HG03457 (cell line): ENCODE results near the gene PVALB.

Source experiments
- ATAC-seq: cut with Tn5 transposase; IDR thresholded peaks from one replicate; pipeline ENCODE4 v1.9.1; 2021; ENCODE audit warnings: moderate number of reproducible peaks; ENCODE audit not compliant: unreplicated experiment

PVALB gene, protein sequence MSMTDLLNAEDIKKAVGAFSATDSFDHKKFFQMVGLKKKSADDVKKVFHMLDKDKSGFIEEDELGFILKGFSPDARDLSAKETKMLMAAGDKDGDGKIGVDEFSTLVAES

GRCh38 chr22:36816636-36817524, at the start of gene PVALB:
Gene PVALB (minus strand): TSS chr22:36817035. CDS start chr22:36817005, 30 bp downstream.
- ATAC-seq = no peak

DNA sequence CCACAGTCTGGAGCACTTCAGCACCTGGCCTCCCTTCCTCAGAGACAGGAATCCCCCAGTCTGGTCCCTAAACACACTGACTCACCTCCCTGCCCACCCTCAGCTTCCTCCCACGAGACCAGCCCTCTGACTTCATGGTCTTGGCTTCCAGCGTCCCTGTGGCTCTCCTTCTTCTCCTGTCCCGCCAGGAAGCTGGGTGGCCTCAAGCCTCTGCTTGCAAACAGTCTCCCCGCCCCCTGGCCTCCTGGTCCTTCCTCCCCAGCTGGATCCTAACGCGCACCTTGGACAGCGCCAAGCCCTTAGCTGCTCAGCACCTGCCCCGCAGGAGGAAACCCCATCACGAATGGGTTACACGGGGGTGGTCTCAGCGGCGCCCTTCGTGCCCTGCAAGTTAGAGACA, 48.5 kb upstream of the PVALB start:
- no peak for ATAC-seq

DNA sequence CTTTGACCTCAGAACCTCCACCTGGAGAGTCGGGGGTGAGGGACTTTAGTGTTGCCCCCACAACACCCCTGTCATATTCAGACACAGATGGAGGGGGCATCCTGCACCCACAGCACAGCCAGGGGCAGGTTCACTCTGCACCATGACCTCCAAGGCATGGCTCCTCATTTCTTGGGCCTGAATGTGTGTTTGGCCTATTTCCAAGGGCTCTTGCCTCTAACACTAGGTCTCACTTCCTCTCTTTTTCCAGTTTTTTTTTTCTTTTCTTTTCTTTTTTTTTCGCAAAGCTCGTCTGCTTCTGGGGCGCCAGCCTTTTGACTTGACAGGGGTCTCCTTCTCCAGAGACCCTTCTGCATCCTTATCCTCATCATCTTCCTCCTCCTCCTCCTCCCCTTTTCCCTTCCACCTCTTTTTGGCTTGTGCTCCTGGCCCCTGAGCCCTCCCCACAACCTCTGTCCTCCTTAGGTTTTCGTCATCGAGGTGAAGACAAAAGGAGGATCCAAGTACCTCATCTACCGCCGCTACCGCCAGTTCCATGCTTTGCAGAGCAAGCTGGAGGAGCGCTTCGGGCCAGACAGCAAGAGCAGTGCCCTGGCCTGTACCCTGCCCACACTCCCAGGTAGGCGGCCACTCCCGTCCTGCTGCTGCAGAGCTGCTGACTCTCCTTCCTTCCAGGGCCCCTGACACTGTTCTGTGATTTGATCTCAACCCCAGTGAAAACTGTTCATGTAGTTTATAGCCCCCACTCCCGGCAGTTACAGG, 47.8 kb upstream of the PVALB start:
- no peak for ATAC-seq

DNA sequence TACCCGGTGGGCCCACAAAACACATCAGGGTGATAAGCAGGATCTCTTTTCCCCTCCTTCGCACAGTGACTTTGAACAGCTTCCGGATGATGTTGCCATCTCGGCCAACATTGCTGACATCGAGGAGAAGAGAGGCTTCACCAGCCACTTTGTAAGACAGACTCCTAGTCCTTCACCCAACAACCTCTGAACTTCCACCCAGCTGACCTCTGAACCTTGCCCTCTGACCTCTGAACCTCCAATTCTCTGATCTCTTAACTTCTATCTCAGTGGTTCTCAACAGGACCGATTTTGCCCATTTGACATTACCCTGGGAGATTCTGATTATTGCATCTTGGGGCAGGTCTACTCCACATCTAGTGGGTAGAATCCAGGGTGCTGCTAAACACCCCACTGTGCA, 47.1 kb upstream of the PVALB start:
- no peak for ATAC-seq

- ATAC-seq = no peak
These were observed 46.4 kb upstream of the PVALB start for GRCh38 chr22:36863281-36863680.

GRCh38 chr22:36862251-36863242, 45.7 kb upstream of the PVALB start:
- no peak for ATAC-seq

DNA sequence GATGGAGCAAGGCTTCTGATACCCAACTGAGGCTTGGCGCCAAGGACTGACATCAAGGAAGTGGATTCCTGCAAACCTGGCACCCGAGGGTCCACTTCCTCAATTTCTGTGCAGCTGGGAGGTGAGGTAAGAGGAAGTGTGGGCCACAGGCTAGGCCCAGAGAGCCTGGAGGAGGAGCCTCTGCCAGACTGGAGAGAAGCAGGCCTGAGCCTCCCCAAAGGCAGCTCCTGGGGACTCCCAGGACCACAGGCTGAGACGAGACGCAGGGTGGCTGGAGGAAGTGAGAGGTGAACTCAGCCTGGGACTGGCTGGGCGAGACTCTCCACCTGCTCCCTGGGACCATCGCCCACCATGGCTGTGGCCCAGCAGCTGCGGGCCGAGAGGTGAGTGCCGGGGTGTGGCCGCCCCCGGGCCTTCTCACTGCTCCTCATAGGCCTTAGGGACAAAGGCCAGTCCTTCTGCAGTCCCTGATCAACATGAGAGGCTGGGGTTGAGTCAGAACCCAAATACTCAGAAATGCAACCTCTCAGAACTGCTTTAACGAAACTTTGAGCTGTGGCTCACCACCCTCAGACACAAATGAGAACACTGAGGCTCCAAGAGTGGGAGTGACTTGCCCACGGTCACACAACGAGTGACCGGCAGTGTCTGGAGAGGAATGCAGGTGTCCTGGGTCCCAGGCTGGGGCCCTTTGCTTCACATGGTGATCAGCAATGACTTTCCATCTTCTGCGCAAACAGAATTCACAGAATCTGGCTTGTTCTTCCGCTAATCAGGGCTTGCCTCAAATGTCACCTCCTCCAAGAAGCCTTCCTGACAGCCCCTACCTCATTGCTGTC, 44.2 kb upstream of the PVALB start, which contains the start of gene NCF4:
Gene NCF4 (plus strand): TSS at position 186 of the 839 bp plus-strand sequence. CDS start 166 bp downstream, at position 352.
- ATAC-seq = peak; percentile 45

- no peak for ATAC-seq
These were observed 43.6 kb upstream of the PVALB start for GRCh38 chr22:36860438-36860820.

DNA sequence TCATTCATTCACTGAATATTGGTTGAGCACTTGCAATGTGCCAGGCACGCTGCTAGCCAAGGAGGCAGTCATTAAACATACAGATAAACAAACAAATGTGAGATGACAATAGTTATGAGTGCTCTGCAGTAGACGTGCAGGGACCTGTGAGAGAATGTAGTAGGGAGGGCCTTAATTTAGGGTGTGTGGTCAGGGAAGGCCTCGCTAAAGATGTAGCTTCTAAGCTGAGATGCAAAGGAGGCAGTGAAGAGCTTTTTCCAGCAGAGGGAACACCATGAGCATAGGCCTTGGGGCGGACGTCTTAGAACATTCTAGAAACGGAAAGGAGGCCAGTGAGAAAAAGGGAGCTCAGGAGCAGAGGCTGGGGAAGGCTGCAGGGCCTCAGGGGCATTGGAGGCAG, 43.2 kb upstream of the PVALB start:
- no peak for ATAC-seq

DNA sequence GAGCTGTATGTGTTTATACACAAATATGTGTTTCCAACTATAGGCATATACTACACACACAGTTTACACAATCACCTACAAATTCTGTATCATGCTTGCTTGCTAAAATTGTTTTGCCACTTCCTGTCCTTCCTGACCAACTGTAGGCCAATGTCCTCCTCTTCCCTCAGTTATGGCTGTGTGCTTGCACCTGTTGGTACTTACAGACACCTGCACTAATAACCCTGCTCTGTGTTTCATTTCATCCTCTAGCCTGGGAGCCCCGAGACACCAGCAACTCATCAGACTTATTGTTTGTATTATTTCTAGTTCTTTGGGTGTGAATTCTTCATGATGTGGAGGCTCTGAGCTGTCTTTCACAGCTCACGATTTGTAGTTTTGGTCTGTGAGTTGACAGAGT, 42.1 kb upstream of the PVALB start:
- ATAC-seq = no peak

GRCh38 chr22:36858156-36858555, 41.3 kb upstream of the PVALB start:
- ATAC-seq = no peak

GRCh38 chr22:36856792-36857135, 39.9 kb upstream of the PVALB start:
- ATAC-seq = no peak

DNA sequence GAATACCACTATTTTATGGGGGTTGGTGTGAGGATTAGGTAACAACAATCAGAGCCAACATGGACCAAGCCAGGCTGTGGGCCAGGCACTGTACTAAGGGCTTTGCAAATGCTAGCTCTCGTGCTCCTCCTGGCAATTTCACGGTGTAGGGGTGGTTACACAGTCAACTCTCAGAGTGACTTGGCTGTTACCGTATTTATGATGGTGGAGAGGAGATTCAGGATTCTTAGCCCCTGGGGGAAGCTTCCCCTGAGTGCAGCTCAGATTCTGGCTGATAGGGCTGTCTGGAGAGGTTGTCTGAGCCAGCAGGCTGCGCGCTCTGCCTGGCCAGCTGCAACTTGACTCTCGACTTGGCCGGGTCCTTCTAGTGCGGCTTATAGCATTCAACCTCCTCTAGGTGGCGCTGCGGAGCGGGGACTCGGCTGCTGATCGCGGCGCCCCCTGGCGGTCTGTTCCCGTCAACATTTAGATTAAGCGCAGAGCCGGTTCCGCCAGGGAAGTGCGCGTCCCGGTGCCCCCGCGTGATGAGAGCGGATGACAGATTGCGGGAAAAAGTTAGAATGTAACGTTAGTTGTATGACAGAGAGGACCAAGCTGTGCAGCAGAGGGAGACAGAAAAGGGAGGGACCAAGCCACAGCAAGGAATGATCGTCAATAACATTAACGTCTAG, 39.4 kb upstream of the PVALB start:
- ATAC-seq = no peak

DNA sequence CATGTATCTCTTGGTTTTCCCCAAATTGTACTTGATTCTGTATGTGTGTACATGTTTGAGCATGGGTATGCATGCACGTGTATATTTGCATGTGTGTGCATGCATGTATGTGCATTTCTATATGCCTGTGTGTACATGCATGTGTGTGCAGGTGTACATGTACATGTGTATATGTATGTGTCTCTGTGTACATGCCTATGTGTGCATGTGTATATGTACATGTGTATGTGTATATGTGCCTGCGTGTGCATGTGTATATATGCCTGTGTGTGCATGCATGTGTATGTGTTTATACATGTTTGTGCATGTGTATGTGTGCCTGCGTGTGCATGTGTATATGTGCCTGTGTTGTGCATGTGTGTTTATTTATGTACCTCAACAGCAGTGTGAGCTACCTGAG, 38.6 kb upstream of the PVALB start:
- no peak for ATAC-seq

- no peak for ATAC-seq
These were observed 36.7 kb upstream of the PVALB start for GRCh38 chr22:36853407-36854099.

GRCh38 chr22:36852056-36852973, 35.5 kb upstream of the PVALB start:
- no peak for ATAC-seq

DNA sequence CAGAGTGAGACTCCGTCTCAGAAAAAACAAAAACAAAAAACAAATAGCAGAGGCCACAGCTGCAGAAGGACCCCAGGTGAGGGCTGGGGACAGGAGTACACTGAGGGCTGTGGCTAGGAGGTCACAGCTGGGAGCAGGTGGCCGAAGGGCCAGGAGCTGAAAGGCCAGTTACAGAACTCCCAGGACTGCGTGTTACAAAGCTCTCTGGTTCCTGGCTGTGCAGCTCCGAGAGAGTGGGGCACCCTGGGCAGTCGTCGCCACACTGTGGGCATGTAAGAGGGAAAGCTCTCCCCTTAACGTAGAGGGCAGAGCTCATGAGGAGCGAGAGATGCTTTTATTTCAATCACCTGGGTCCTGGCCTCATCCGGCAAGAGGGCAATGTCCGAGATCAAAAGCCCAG, 33.8 kb upstream of the PVALB start:
- no peak for ATAC-seq

- no peak for ATAC-seq
These were observed 33.2 kb upstream of the PVALB start for GRCh38 chr22:36850056-36850455.
